GM19328 (cell line): Measurements from ENCODE around the gene KDM8.
"Not testable (repeated sequence)": the region's sequence is repeated elsewhere in the genome, so short reads cannot be mapped to it uniquely, and the experiment has no call there.

ENCODE experiments used
- ATAC-seq: cut with Tn5 transposase; IDR thresholded peaks from one replicate; pipeline ENCODE4 v1.9.1; 2021; ENCODE audit warnings: mild to moderate bottlenecking, moderate library complexity; ENCODE audit not compliant: unreplicated experiment

Gene KDM8

GRCh38 chr16:27190316-27190871, 12.9 kb upstream of the KDM8 start:
- ATAC-seq, result no peak

GRCh38 chr16:27191352-27191924, 11.9 kb upstream of the KDM8 start:
- ATAC-seq, result no peak

- no peak for ATAC-seq
These were observed 9.9 kb upstream of the KDM8 start for GRCh38 chr16:27193300-27193990.

GRCh38 chr16:27195076-27195741, 8.1 kb upstream of the KDM8 start:
- ATAC-seq, result no peak

- ATAC-seq, result no peak
These were observed 7.3 kb upstream of the KDM8 start for GRCh38 chr16:27195941-27196595.

- ATAC-seq, result no peak
These were observed 6.3 kb upstream of the KDM8 start for GRCh38 chr16:27197004-27197403.

GRCh38 chr16:27198451-27199234, 4.7 kb upstream of the KDM8 start:
- ATAC-seq, result no peak

- no peak for ATAC-seq
These were observed 4.1 kb upstream of the KDM8 start for GRCh38 chr16:27199235-27199586.

- no peak for ATAC-seq
These were observed 3.6 kb upstream of the KDM8 start for GRCh38 chr16:27199736-27200135.

- ATAC-seq, result not testable (repeated sequence)
These were observed 2.4 kb upstream of the KDM8 start for GRCh38 chr16:27200914-27201313.

GRCh38 chr16:27202923-27203506, 311 bp upstream of the KDM8 start:
- peak; percentile 45 for ATAC-seq

- no peak for ATAC-seq
These were observed 1.1 kb downstream of the KDM8 start for GRCh38 chr16:27204312-27204915.

GRCh38 chr16:27205423-27206065, 2.2 kb downstream of the KDM8 start:
- no peak for ATAC-seq

- ATAC-seq, result not testable (repeated sequence)
These were observed 3.8 kb downstream of the KDM8 start for GRCh38 chr16:27207121-27207520.

- no peak for ATAC-seq
These were observed 4.9 kb downstream of the KDM8 start for GRCh38 chr16:27208081-27208680.

- no peak for ATAC-seq
These were observed 5.5 kb downstream of the KDM8 start for GRCh38 chr16:27208796-27209195.

- no peak for ATAC-seq
These were observed 6.3 kb downstream of the KDM8 start for GRCh38 chr16:27209591-27209990.

GRCh38 chr16:27210174-27210573, 6.8 kb downstream of the KDM8 start:
- ATAC-seq, result no peak

GRCh38 chr16:27211026-27211425, 7.7 kb downstream of the KDM8 start:
- ATAC-seq, result no peak
